OCI-LY1 (cell line): Measurements from ENCODE around the gene SIRT7.

Experiments
- EZH2 ChIP-seq: fragments of 200-600 bp; sonication (generic), shearing (Covaris generic); IDR thresholded peaks from 2 replicates; pipeline ENCODE4 v1.8.0; 2017; ENCODE audit warnings: borderline replicate concordance, mixed run types, mild to moderate bottlenecking, antibody characterized with exemption, low read length, moderate library complexity, mixed read lengths
- TF ChIP-seq, protein P1 (sequence below): fragments of 200-600 bp; sonication (generic), shearing (Covaris generic); IDR thresholded peaks from 2 replicates; pipeline ENCODE4 v1.5.1; 2017; ENCODE audit warnings: mild to moderate bottlenecking, antibody characterized with exemption, low read length, moderate library complexity, mixed read lengths

- TF ChIP-seq, protein P1, sequence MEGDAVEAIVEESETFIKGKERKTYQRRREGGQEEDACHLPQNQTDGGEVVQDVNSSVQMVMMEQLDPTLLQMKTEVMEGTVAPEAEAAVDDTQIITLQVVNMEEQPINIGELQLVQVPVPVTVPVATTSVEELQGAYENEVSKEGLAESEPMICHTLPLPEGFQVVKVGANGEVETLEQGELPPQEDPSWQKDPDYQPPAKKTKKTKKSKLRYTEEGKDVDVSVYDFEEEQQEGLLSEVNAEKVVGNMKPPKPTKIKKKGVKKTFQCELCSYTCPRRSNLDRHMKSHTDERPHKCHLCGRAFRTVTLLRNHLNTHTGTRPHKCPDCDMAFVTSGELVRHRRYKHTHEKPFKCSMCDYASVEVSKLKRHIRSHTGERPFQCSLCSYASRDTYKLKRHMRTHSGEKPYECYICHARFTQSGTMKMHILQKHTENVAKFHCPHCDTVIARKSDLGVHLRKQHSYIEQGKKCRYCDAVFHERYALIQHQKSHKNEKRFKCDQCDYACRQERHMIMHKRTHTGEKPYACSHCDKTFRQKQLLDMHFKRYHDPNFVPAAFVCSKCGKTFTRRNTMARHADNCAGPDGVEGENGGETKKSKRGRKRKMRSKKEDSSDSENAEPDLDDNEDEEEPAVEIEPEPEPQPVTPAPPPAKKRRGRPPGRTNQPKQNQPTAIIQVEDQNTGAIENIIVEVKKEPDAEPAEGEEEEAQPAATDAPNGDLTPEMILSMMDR, result no peak
- no peak for TF ChIP-seq EZH2
Observed at GRCh38 chr17:81905993-81906392, 12.0 kb downstream of the SIRT7 start.
